ENCODE data around the gene MORC4. TPM values are rescaled to one million over a fixed set of nuclear protein-coding genes. Genes with fewer than 3 reads are reported as not detected.
A peak's percentile ranks its signal among the peaks of the same experiment; 100 is the strongest.

The MORC4 gene
- total RNA-seq, 2 donors from 2014 or later: 5.3 to 6.6 TPM

DNA sequence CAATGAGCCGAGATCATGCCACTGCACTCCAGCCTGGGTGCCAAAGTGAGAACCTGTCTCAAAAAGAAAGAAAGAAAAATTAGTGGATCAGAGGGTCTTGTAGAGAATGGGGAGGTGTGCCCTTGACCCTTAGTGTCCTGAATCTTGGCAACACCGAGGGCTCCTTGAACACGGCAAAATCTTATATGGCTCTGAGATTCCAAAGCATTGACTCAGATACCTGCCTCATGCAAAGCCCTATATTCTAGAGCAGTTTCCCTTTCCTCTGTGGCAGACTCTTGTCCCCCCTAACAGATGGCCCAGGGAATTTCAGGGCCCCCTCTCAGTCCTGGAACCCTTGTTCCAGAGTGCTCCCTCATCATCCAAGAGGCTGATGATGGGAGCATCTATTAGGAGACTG lies 73.0 kb downstream of the MORC4 start:
- intact Hi-C loops (cut with DNase I): no loop called here
- ATAC-seq (no peak), DNase-seq (no peak)

DNA sequence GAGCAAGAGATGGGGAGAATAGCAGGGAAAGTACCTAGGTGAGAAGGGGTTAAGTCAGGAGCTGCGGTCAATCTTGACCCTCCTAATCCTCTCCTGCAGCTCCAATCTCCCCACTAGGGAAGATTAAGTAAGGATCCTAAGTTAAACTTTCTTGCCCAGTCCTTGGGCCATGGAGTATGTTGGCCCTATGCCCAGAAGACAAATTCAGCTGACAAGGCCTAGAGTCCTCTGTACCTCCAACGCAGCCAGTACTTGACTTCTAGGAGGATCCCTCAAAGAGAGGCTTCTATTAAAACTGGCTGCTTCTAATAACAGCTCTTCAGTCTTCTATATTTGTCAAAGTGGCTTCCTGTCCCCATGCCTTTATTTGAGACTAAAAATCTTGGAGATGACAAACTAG lies 78.4 kb downstream of the MORC4 start:
- intact Hi-C loops (cut with DNase I): no loop called here
- no peak for DNase-seq
- ATAC-seq: peak in 1 of 2 donors; percentile 53

DNA sequence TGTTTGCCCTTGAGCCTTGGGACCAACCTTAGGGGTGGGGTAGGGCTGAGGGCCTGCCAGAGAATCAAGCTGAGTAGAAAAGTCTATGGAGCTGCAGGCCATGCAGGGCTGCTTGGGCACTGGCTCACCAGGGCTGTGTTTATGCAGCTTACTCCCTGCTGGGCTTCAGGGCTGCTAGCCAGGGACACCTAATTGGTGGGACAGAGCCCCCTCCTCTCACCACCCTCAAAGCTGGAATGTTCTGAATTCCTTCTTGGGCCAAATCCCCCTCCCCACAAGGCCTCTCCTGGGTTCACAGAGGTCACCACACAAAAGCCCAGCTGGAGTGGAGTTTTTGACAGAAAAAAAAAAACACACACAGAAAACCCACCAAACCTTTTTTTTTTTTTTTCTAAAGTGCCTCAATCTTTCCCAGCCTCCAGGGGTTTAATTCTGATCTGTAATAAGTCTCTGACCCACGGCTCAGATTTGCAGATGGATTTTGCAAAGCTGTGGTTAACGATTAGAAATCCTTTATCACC lies 80.0 kb downstream of the MORC4 start, which contains the start of gene CLDN2:
Gene CLDN2, plus strand, starts transcription at position 471 of the 521 bp plus-strand sequence. CDS start 7,827 bp downstream, outside the sequence.
- DNase-seq (no peak), ATAC-seq (no peak)
- intact Hi-C loops (cut with DNase I): no loop called here

DNA sequence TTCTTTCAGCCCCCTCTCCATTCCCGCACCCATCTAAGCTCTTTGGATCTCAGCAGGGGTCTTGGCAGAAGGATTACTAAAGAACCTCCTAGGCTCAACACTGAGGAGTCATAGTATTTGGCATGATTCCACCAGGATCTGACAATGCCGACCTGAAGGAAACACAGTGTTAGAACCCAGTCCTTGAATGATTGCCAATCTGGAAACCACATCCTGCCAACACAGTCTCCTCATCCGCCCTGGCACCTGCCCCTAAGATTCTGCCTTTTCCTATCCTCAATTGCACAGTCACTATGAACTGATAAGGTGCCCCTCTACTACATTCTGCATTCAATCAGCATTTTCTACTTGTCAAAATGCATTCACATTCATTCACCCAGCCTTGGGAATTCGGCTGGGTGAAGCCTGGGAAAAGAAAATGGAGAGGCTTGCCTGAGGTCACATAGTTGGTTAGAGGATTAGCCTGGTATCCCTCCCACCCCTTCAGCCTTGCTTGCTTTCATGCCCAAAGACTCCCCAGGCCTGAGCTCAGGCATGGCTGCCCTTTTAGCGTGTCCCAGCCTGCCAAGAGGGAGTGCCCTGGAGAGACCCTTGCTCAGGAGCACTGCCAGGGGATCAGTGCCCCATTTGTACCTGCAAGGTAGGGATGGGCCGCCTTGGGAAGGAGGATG lies 82.0 kb downstream of the MORC4 start:
- no peak for DNase-seq
- no peak for ATAC-seq
- intact Hi-C loops (cut with DNase I): no loop called here

DNA sequence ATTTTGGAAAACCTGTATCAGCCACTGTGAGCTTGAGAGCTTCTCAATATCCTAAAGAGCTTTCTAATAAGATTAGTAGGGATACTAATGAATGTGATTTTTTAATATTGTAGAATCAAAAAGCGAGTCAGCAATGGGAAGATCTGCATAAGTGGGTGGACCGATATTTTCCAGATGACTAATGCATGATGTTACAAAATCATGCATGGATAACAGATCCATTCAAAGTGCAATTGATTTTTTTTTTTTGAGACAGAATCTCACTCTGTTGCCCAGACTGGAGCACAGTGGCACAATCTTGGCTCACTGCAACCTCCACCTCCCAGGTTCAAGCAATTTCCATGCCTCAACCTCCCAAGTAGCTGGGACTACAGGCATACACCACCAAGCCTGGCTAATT lies 87.1 kb downstream of the MORC4 start:
- DNase-seq (no peak), ATAC-seq (no peak)
- intact Hi-C loops (cut with DNase I): no loop called here

DNA sequence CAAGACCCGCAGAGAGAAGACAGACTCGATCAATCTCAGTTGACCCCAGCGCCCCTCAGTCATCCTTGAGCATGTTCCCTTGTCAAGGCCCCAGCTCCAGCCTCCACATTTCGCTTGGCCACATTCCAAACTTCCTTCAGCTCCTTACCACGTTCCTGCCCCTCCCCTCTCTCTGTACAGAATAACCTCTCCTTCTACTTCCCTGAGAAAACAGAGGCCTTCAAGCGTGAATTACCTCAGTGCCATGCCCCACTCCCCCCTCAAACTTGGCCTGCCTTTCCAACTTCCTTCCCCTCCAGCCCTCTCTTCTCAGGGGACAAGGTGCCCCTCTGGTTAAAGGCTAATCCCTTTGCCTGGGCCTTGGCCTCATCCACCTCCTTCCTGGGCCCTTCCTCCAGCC lies 93.7 kb downstream of the MORC4 start:
- intact Hi-C loops (cut with DNase I): no loop called here
- no peak for ATAC-seq
- no peak for DNase-seq

DNA sequence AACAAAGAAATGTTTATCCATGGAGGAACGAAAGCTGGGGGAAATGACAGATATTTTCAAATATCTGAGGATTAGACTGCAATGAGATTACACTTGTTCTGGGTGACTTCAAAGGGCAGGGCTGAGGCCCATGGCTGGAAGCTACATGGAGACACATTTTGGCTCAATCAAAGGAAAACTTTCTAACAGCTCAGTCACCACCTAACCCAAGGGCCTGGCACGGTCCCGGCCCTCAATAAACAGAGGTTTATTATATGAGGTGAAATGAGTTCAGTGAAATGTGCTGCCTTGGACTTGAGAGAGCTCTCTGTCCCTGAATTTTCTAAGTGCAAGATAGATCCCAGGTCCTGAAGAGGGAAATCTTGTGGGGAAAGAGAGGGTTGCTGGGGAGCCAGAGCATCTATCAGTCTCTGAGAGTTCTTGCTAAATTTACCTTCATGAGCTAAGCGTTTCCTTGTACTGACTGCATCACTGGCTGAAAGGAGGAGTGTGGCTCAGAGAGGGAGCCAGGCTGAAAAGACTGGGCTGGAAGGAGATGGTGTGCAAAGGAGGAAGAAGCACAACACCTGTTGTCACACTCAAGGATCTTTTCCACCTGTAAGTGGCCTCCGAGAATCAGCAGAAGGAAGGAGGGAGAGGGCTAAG lies 94.8 kb downstream of the MORC4 start:
- DNase-seq (no peak), ATAC-seq (peak in 1 of 2 donors; percentile 38)
- intact Hi-C loops (cut with DNase I): no loop called here

DNA sequence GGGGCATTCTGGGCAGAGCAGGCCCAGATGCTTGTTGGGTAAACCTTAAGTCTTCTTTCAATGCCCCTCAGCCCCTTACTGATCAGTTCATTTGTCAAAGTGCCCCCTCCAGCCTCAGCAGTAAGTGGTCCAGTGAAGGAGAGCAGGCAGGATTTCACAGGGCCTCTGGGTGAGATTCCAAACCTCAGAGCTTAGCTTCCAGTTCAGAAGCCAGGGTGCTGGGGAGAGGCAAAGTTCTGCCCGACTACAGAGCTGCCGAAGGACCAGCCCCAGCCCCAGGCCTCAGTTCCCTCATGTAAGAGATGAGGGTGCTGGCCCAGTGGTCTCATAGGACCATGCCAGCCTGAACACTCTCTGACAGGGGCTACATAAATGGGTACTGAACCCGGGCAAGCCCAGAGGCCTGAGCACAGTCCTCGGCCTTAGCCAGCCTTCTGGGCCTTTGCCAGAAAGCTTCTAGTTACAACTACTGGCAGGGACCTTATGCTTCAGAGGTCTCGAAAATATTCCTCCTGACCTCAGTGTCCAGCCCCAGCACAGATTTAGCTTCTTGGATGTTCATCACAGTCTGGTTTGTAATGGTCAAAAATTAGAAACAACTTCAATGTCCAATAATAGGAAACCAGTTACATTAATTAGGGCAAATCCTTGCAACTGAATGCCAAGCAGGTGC lies 96.0 kb downstream of the MORC4 start:
- intact Hi-C loops (cut with DNase I): no loop called here
- DNase-seq (no peak), ATAC-seq (peak in 1 of 2 donors; percentile 36)

DNA sequence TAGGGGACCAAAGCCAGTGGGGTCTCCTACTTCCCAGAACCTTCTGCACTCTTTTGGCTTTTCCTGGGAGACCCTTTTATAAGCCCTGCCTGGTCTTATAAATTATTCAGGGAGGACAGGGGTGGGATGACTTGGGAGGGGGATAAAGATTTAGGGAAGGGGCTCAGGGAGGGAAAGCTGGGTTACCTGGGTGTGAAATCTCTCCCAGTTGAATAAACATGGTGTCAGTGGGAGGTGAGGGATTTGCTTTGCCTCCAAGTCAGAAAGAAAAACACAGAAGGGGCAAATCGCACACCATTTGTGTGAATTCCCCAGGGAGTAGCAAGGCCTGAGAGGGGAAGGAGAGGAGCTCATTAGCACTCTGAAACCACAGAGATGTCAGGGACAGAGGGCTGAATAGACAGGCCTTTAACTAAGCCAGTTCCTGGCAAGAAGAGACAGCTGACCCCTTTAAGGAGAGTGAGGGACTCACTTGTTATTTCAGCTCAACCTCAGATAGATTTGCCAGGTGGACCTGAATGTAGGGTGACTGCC lies 96.7 kb downstream of the MORC4 start, which contains the start of gene RIPPLY1:
Gene RIPPLY1, minus strand, starts transcription at position 51 of the 534 bp plus-strand sequence. CDS start 54 bp downstream, outside the sequence.
- no peak for DNase-seq
- intact Hi-C loops (cut with DNase I): no loop called here
- ATAC-seq: no peak

DNA sequence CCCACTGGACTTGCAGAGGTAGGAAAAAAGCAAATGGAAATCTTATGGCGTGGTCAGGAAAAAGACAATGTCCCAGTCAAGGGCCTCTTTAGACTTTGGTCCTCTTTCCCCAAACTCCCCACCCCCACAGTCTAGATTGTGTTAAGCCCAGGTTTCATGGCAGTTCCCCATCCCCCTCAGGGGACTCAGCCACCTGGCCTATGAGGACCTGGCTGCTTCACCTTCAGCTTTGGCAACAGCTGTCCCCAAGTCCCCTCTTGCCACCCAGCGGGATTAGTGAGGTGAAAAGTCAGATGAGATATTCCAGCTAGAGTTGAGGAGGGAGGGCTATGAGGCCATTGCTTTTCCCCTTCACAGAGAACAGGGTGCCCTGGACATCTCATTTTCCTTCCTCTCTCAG lies 97.3 kb downstream of the MORC4 start:
- ATAC-seq: no peak
- DNase-seq: no peak
- intact Hi-C loops (cut with DNase I): no loop called here

DNA sequence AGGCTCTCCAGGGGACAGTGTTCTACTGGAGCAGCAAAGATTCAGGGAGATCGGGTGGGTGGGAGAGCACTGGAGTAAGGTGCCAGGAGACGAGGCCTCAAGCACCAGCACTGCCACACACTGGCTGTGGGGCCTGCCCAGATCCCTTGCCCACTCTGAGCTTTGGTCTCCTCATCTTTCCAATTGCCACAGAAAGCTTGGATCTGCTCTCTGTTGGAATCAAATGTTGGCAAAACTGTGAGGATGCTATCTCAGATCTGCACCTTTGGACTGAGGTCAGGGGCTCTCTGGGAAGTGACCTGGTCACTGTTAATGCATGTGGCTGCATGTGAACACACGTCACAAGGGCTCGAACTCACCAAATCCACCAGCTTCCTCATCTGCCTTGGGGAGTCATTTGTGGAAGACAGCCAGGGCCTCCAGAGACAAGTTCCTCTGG lies 98.2 kb downstream of the MORC4 start:
- intact Hi-C loops (cut with DNase I): no loop called here
- ATAC-seq (no peak), DNase-seq (no peak)

DNA sequence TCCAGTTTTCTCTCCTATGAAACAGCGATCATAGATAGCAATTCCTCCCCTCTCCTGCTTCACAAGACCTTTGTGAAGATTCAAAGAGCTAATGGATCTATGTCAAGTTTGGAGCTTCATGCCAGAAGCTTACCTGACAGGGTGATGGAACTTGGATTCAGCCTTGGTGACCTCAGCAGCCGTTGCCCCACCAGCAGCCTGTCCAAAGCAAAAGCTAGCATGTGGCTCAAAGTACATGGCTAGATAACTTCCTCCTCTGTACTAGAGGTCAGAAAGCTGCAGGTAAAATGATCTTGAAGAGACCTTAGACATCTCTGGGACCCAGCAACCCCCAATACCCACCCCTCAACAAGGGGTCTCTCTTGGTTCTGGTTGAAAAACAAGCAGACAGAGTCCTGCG lies 98.7 kb downstream of the MORC4 start:
- DNase-seq (no peak), ATAC-seq (no peak)
- intact Hi-C loops (cut with DNase I): no loop called here

DNA sequence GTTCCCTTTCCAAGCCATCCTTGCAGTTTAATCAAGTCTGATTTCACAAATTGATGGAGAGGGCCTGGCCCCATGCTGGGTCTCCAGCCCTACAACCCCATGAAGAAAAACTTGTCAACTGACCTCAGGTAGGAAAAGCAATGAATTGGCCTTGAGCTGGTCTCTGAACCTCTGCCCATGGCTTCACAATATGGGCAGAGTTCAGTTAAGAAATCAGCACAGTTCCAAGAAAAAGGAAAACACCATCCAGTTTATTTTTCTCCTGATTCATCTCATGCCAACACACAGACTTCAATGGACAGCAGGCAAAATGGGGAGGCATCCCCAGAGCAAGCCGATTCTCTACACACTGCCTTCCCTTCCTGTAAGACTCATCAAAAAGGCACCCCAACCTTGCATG lies 100.2 kb downstream of the MORC4 start:
- ATAC-seq: no peak
- intact Hi-C loops (cut with DNase I): loop anchor here (5.0 to 10.0 kb wide), 2 partner anchors 52 to 55 kb away; no protein-coding TSS in a partner anchor
- DNase-seq: no peak

DNA sequence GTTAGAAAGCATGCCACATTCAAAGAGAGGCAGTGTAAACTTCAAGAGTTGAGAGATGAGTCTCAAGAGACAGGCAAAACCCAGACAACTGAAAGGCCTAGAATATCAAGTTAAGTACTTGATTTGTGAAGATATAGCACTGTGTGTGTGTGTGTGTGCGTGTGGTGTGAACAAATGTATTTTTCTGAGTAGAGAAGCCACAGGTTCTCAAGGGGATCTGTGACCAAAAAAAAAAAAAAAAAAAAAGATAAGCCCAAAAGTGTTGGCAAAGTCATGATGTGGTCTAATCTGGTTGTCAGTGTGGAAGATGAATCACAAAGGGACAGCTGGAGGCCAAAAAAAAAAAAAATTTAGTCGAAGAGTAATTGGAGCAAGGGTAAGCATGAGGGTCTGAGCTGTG lies 100.7 kb downstream of the MORC4 start:
- ATAC-seq (no peak), DNase-seq (no peak)
- intact Hi-C loops (cut with DNase I): loop anchor here (5.0 to 10.0 kb wide), 2 partner anchors 53 to 56 kb away; no protein-coding TSS in a partner anchor

DNA sequence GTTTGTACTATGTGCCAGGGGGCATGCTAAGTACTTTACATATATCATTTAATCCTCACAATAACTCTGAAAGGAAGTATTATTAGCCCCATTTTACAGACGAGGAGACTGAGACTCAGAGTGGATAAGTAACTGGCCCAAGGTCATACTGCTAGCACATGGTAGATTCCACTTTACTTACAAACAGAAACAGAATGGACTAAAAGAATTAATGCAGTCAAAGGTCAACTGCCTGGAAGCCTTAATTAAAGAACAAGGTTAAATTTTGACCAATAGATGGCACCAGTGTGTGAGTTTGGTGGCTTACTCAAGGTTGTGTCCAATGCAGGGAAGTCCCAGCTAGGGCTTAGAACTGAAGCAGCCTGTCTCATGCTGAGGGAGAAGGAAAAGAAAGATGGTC lies 101.5 kb downstream of the MORC4 start:
- ATAC-seq: peak in 1 of 2 donors; percentile 71
- DNase-seq: no peak
- intact Hi-C loops (cut with DNase I): loop anchor here (5.0 to 10.0 kb wide), 2 partner anchors 54 to 56 kb away; no protein-coding TSS in a partner anchor

DNA sequence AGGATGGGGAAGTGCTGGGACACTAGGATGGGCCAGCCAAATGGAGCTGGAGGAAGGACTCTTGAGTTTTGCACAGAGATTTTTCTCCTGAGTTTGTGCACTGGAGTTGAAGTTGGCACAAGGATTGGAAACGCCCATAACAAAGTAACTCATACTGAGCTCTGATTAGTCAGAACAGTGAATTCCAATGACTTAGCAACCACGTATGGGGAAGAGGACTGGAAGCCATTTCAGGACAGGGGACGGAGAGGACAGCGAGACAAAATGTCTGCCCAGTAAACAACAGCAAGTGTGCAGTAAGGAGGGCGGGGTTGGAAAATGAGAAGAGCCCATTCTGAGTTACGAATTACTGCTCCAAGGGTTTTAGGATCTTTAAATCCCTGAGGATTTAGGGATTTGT lies 102.8 kb downstream of the MORC4 start:
- intact Hi-C loops (cut with DNase I): loop anchor here (5.0 to 10.0 kb wide), 2 partner anchors 55 to 58 kb away; no protein-coding TSS in a partner anchor
- ATAC-seq (no peak), DNase-seq (no peak)

DNA sequence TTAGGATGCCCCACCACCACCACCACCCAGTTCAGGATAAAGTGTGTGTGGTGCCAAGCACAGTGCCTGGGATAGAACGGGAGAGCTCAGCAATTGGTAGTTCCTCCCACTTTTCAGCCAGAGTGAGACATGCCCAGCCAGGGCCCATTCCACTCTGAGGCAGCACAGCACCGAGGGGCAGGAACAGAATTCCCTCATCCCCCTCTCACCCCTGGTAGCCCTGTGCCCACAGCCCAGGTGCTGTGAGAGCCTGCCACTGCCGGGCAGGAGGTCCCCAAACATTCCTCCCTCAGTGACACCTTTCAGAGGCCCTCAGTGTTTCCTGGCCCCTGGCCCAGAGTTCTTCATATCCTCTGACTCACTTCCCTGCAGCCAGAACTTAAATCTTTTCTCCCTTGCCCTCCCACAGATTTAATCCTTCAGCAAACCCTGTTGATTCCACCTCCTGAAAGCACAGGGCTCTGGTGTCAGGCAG lies 105.0 kb downstream of the MORC4 start:
- intact Hi-C loops (cut with DNase I): loop anchor here (5.0 to 10.0 kb wide), 3 partner anchors 47 to 60 kb away; no protein-coding TSS in a partner anchor
- peak; percentile 24 to 86 for ATAC-seq
- DNase-seq: peak; percentile 54

DNA sequence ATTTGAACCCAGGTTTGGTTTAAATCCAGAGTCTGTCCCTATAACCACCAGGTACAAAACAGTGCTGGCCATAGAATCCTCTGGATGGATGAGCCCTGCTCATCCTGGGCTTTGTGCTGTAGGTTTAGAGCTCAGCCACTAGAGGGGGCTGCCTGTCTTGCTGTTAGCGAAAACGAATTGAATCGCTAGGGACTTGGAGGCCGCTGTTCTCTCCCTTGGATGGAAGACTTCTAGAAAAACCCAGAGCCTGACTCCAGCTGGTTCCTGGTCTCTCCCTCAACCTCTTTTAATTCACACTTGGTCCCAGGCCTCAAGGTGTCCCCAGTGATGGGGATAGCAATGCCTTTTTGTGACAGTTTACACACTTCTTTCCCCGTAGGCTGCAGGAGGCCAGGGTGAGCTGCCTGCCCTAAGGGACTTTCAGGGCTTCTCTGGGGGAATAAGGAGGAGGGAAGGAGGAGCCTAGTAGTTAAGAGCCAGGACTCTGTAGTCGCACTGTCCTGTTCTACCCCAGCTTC lies 105.6 kb downstream of the MORC4 start:
- ATAC-seq: peak; percentile 82 to 91
- DNase-seq: peak; percentile 54
- intact Hi-C loops (cut with DNase I): loop anchor here (5.0 to 10.0 kb wide), 2 partner anchors 48 to 60 kb away; no protein-coding TSS in a partner anchor
